Measurements from ENCODE around the gene EFHD2.

DNA sequence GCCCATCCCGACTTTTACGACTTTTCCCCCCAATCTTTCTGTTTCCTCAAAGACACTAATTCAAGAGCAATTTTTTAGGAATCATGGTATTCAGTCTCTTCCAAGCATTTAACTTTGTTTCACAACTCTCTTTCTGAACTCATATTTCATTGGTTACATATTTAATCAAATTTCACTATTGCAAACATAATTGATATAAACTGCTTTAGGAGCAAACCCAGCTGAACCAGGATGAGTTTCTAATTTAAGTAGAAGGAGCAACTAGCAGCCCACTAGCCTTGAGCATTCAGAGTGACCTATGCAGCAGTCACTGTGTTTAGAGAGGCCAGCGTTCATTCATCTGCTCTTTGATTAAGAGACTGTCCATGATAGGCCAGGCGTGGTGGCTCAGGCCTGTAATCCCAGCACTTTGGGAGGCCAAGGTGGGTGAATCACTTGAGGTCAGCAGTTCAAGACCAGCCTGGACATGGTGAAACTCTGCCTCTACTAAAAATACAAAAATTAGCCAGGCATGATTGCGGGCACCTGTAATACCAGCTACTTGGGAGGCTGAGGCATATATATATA, 68.0 kb downstream of the EFHD2 start:
- TF ChIP-seq ZNF132 (tag by site-specific recombination; IDR thresholded peaks at IDR 0.05; ENCODE audit: borderline replicate concordance): no peak
- TF ChIP-seq ZBTB49 (tag by site-specific recombination; IDR thresholded peaks at IDR 0.05; ENCODE audit: low read depth): no peak
- no peak for TF ChIP-seq REST (tag by site-specific recombination; IDR thresholded peaks at IDR 0.05)

Measured in HEK293 (cell line).